NCI-H2171 (cell line): ENCODE data around the gene CSF2RB.

ENCODE experiments used
- DNase-seq: peaks from one replicate; lab custom pipeline; 2025; lab: John Stamatoyannopoulos, UW

CSF2RB gene

DNA sequence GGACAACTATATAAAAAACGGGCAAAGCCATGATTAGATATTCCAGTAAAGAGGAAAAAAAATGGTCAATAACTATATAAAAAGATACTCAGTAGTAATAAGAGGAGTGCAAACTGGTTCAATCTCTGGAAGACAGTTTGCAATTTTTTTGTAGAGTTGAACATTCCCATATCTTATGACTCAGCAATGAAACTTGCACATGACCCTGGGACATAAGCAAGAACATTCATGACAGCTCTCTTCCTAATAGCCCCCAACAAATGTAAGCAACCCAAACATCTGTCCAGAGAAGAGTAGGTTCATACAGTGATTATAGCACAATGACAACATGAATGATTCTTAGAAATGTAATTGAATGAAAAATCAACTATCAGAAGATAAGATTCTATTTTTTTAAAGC is 21.8 kb upstream of the CSF2RB start:
- no peak for DNase-seq

- no peak for DNase-seq
Measured at GRCh38 chr22:36892292-36892691, 21.1 kb upstream of the CSF2RB start.

DNA sequence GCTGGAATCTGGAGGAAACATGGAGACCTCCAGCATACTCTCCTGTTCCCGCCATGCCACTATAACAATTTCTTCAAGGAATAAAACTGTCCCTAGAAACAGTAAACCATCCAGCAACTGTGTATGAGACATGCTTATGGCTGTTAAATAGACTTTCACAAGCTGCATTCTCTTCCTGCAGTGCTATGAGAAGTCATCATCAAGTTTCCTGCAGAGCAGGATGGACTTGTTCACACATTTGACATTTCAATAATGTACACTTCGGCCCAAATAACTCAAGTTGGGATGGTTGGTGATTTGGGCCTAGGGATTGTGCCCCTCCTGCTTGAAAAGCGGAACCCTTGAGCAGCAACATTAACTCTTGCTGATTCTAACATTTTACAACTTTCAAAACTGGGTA is 20.2 kb upstream of the CSF2RB start:
- DNase-seq, result no peak

DNA sequence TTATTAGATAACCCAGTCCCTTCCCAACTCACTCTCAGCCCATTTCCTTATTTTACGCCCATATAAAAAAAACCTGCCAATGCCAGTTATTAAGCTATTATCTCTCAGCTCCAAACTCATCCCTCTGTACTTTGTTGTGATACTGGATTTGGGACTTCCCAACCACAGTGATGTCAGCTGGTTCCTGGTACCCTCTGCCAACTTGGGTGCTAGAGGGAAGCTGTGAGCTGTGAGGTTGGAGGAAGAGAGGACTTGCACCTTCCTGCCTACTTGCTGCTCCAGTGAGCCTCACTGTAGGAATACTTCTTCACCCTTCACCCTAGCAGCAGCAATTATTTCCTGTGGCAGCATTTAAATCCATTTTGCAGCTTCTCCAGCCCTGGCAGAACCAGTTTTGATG is 19.2 kb upstream of the CSF2RB start:
- no peak for DNase-seq

- DNase-seq, result no peak
Measured at GRCh38 chr22:36897611-36898010, 15.8 kb upstream of the CSF2RB start.

- no peak for DNase-seq
Measured at GRCh38 chr22:36898690-36899089, 14.7 kb upstream of the CSF2RB start.

DNA sequence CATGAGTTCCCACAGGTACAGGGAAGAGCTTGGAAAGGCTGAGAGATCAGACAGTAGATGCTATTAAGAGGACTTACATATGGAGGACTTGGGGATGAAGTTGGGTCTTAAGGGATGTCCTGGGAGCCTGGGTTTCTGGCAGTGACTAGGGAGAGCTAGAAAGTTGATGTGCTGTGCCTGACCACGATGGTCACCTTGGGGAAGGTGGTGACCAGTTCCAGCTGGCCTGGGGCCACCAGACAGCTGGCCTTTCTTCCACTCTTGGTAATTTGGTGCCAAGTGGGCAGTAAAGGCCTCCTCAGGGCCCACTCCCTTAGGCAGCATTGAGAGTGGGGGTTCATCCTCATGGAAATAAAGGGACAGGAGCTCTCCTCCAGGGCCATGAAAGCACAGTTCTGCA is 13.9 kb upstream of the CSF2RB start:
- DNase-seq, result no peak

GRCh38 chr22:36900225-36900624 is 13.2 kb upstream of the CSF2RB start:
- no peak for DNase-seq

- no peak for DNase-seq
Measured at GRCh38 chr22:36900880-36901279, 12.5 kb upstream of the CSF2RB start.

GRCh38 chr22:36901411-36902142 is 11.9 kb upstream of the CSF2RB start:
- no peak for DNase-seq

DNA sequence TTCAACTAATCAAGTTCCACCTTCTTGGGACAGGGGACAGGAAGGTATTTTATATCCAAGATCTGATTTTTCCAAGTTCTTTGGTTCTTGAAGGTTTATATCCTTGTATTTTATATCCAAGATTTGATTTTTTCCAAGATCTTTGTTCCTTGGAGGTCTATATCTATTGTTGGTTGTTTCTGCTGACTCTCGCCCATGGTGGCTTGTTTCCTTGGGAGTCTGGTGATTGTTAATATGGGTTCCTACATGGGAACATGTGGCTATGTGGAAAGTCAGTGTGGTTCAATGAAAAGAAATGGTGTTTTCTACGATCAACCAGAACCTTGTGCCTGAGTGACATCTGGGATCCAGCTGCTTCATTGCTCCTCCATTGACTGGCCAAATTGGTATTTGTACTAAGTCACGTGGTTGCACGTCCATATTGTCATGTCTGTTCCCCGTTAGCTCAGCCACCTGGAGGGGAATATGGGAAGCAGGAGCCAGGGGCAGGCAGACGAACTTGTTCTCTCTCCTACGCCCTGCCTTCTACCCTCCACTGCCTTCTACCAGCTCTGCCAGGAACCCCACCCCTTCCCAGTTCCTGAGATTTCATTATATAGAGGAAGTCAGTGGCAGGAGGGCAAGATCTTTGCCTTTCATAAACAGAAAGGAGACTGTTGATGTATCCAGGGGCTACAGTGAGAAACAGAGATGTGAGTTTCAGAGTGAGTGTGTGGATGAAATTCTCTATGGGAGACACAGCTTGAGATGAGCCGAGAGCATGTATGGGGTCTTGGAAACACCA is 11.1 kb upstream of the CSF2RB start:
- DNase-seq, result peak; percentile 4

GRCh38 chr22:36904260-36904880 is 9.1 kb upstream of the CSF2RB start:
- DNase-seq, result no peak

- DNase-seq, result no peak
Measured at GRCh38 chr22:36907253-36908195, 5.9 kb upstream of the CSF2RB start.

GRCh38 chr22:36910461-36910860 is 3.0 kb upstream of the CSF2RB start:
- DNase-seq, result no peak

DNA sequence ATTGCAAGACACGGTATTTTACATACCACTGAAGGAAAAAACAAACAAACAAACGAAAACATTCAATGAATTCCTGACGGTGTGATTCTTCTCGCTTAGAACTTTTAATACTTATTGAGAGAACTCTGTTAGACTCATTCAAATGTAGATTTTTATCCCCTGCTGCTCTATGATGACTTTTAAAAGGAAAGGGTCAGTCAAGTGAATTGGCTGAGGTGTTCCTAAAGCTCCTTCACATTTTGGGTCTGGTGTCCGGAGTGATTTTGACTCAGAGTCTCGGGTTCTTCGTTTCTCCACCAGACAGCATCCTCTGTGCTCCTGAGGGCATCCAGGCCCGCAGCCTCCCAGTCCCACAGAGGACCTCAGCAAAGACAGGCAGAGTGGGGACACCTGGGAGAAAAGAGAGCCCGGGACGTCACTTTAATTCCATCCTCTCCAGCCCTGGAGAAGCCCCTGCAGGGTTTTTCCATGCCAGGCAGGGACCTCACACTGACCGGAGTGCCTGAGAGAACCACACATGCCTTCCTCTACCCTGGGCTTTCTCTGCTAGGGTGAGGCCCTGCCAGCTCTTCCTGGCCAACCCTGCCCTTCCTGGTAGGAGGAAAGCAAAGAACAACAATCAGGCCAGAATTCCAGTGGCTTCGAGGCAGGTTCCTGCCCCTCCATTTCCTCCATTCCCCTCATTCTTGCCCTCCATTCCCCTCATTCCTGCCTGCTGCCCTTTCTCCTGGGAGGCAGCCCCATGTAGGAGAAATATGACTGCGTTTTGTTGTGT is 1.4 kb upstream of the CSF2RB start:
- no peak for DNase-seq

DNA sequence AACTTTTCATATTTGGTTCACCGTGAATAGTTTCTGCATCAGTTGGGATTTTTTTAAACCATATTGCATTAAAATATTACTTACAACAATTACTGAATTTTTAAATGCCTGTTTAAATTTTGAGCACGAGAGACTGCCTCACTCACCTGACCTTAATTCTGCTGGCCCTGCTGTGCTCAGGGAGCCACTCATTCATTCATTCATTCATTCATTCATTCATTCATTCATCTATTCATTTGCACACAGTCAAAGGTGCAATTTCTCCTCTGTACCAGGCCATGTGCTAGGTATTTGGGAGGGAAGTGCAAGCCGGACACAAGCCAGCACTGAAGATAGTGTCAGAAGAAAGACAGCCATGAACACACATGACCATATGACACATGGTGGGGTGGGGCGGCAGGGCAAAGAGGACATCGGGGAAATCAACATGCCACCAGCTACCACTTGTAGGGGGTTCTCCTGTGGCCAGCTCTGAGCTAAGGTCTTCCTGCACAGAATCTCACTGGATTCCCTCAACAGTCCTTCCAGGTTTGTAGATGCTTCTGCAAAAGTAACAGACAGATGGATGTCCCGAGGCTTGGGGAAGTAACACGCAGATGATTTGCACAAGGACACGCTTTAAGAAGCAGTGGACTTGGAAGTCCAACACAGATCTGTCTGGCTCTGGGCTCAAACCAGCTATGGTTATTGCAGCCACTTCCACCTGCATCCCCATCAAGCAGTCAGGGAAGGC is 568 bp upstream of the CSF2RB start:
- no peak for DNase-seq

DNA sequence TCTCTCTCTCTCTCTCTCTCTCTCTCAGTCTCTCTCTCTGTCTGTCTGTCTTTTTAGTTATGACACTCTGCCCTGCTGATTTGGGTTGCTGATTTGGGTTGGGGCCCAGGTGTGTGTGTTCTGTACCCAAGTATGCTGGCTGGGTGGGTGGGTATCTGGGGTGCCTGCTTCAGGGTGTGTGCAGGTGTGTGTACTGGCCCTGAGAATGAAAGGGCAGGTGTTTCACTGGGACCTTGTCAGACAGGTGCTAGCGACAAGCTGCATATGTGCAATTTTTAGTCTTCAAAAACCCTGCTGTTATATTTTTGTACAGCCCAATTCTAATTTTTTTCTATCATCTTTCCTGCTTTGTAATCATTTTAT is 943 bp downstream of the CSF2RB start:
- no peak for DNase-seq

GRCh38 chr22:36916034-36916433 is 2.6 kb downstream of the CSF2RB start:
- no peak for DNase-seq

DNA sequence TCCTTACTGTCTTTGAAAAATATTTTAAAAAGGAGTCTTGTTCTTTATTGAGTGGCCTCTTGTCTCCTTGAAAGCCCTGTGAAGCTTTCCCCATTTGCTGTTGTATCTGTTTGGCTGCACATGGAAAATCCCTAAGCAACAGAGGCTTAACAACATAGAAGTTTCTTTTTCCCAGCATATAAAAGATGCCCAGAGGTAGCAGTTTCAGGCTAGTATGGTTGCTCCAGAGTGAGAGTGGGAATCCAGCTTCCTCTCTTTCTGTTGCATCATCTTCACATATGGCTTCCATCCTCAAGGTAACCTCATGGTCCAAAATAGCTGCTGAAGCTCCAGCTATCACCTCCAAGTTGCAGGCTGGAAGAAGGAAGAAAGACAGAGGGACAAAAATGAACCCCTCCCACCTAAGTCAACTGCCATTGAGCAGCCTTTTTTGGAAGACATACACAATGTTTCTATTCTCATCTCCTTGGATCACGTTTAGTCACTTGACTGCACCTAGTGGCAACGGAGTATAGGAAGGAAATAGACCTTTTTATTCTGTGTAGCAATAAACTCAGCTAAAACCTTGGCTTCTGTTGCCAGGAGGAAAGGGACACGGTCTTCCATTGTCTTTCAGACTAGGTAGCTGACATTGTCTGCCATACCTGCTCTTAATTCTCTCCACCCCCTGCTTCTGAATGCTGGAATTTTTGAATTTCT is 5.3 kb downstream of the CSF2RB start:
- no peak for DNase-seq
